Measurements from ENCODE around the gene HYPK.
"Not testable (repeated sequence)": the region's sequence is repeated elsewhere in the genome, so short reads cannot be mapped to it uniquely, and the experiment has no call there.

HYPK gene

GRCh38 chr15:43795997-43796396, 4.4 kb upstream of the HYPK start:
- no peak for DNase-seq (ENCODE audit: low read depth)

- DNase-seq (ENCODE audit: low read depth), result no peak
Observed at GRCh38 chr15:43796566-43796965, 3.8 kb upstream of the HYPK start.

GRCh38 chr15:43799209-43799944, 1.0 kb upstream of the HYPK start:
- no peak for DNase-seq (ENCODE audit: low read depth)

- DNase-seq (ENCODE audit: low read depth), result no peak
Observed at GRCh38 chr15:43799945-43800285, 484 bp upstream of the HYPK start, which contains the start of gene SERINC4. TSS of gene SERINC4 (minus strand) at chr15:43800220. CDS start at chr15:43799986, 234 bp downstream.

GRCh38 chr15:43802676-43803075, 2.3 kb downstream of the HYPK start:
- DNase-seq (ENCODE audit: low read depth), result not testable (repeated sequence)

GRCh38 chr15:43808435-43808950, 8.1 kb downstream of the HYPK start:
- DNase-seq (ENCODE audit: low read depth), result no peak

GRCh38 chr15:43808960-43809678, 8.7 kb downstream of the HYPK start:
- DNase-seq (ENCODE audit: low read depth), result no peak

- DNase-seq (ENCODE audit: low read depth), result not testable (repeated sequence)
Observed at GRCh38 chr15:43815064-43815463, 14.7 kb downstream of the HYPK start.

- DNase-seq (ENCODE audit: low read depth), result no peak
Observed at GRCh38 chr15:43821505-43821904, 21.1 kb downstream of the HYPK start.

GRCh38 chr15:43824302-43825246, 24.2 kb downstream of the HYPK start, which contains the start of gene MFAP1:
TSS of gene MFAP1 (minus strand) at chr15:43824690. CDS start at chr15:43824569, 121 bp downstream.
- peak; percentile 94 for DNase-seq (ENCODE audit: low read depth)

GRCh38 chr15:43825305-43825704, 24.9 kb downstream of the HYPK start:
- not testable (repeated sequence) for DNase-seq (ENCODE audit: low read depth)

- DNase-seq (ENCODE audit: low read depth), result no peak
Observed at GRCh38 chr15:43826029-43826507, 25.7 kb downstream of the HYPK start.

GRCh38 chr15:43826508-43827341, 26.3 kb downstream of the HYPK start, which contains the start of gene WDR76:
TSS of gene WDR76 (plus strand) at chr15:43827002. CDS start at chr15:43827033, 31 bp downstream.
- peak; percentile 52 for DNase-seq (ENCODE audit: low read depth)

- DNase-seq (ENCODE audit: low read depth), result no peak
Observed at GRCh38 chr15:43828061-43828657, 27.8 kb downstream of the HYPK start.

- not testable (repeated sequence) for DNase-seq (ENCODE audit: low read depth)
Observed at GRCh38 chr15:43829951-43830540, 29.6 kb downstream of the HYPK start.

- not testable (repeated sequence) for DNase-seq (ENCODE audit: low read depth)
Observed at GRCh38 chr15:43830691-43831275, 30.4 kb downstream of the HYPK start.

GRCh38 chr15:43831519-43832052, 31.2 kb downstream of the HYPK start:
- not testable (repeated sequence) for DNase-seq (ENCODE audit: low read depth)

GRCh38 chr15:43832485-43832884, 32.1 kb downstream of the HYPK start:
- not testable (repeated sequence) for DNase-seq (ENCODE audit: low read depth)

GRCh38 chr15:43845421-43845820, 45.0 kb downstream of the HYPK start:
- no peak for DNase-seq (ENCODE audit: low read depth)
